Retinal pigment epithelial cell (primary cell): ENCODE data around the gene FRMPD1.
"Not testable (repeated sequence)": the region's sequence is repeated elsewhere in the genome, so short reads cannot be mapped to it uniquely, and the experiment has no call there.

Experiments used
- DNase-seq: peaks from one replicate; pipeline ENCODE4 v3.0.0-alpha.2; 2010; ENCODE audit warnings: low read depth
- H3K4me3 ChIP-seq: 2 replicates; pipeline ENCODE4 v1.5.1; 2011; ENCODE audit warnings: mild to moderate bottlenecking, low read length, control low read depth, moderate library complexity
- TF ChIP-seq, protein P1 (sequence below): conservative IDR thresholded peaks from 2 replicates; pipeline ENCODE4 v1.5.1; 2011; ENCODE audit warnings: low read depth, low read length, control low read depth, inconsistent platforms

The FRMPD1 gene

GRCh38 chr9:37650873-37651768 lies at the start of gene FRMPD1:
Gene FRMPD1, plus strand, starts transcription at chr9:37650954. Its CDS starts 41,688 bp downstream, at chr9:37692642.
- TF ChIP-seq, protein P1, sequence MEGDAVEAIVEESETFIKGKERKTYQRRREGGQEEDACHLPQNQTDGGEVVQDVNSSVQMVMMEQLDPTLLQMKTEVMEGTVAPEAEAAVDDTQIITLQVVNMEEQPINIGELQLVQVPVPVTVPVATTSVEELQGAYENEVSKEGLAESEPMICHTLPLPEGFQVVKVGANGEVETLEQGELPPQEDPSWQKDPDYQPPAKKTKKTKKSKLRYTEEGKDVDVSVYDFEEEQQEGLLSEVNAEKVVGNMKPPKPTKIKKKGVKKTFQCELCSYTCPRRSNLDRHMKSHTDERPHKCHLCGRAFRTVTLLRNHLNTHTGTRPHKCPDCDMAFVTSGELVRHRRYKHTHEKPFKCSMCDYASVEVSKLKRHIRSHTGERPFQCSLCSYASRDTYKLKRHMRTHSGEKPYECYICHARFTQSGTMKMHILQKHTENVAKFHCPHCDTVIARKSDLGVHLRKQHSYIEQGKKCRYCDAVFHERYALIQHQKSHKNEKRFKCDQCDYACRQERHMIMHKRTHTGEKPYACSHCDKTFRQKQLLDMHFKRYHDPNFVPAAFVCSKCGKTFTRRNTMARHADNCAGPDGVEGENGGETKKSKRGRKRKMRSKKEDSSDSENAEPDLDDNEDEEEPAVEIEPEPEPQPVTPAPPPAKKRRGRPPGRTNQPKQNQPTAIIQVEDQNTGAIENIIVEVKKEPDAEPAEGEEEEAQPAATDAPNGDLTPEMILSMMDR = no peak
- no peak for DNase-seq
- H3K4me3 ChIP-seq = peak within 1 kb of the TSS; percentile 52

DNA sequence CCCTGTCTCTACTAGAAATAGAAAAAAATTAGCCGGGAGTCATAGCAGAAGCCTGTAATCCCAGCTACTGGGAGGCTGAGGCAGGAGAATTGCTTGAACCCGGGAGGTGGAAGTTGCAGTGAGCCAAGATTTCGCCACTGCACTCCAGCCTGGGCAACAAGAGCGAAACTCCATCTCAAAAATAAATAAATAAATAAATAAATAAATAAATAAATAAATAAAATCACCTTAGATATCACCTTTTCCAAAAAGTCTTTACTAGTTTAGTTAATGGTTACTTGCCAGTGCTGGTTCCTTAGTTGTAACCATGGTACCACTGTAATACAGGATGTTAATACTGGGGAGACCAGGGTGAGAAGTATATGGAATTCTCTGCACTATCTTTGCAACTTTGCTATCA lies 48.7 kb upstream of the FRMPD1 start:
- H3K4me3 ChIP-seq, DNase-seq: not testable (repeated sequence)

- no peak overlapping the region for H3K4me3 ChIP-seq
- no peak for DNase-seq
- TF ChIP-seq, protein P1 = no peak
Observed at GRCh38 chr9:37602817-37603216, 47.9 kb upstream of the FRMPD1 start.

- DNase-seq = no peak
- TF ChIP-seq, protein P1 = no peak
- H3K4me3 ChIP-seq = no peak overlapping the region
Observed at GRCh38 chr9:37604296-37604695, 46.5 kb upstream of the FRMPD1 start.

DNA sequence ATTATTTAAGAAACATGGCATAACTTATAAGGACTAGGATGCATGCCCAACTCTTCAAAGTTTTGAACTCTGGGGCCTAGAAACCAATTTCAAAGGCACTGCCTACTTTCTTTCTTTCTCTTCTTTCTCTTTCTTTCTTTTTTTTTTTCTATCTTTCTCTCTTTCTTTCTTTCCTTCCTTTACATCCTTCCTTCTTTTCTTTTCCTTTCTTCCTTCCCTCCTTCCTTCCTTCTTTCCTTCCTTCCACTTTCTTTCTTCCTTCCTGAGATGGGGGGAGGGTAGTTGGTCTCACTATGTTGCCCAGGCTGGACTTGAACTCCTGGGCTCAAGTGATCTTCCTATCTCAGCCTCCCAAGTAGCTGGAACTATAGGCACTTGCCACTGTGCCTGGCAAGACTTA lies 42.5 kb upstream of the FRMPD1 start:
- H3K4me3 ChIP-seq = no peak overlapping the region
- TF ChIP-seq, protein P1 = no peak
- DNase-seq = no peak

- no peak for DNase-seq
- TF ChIP-seq, protein P1 = no peak
- no peak overlapping the region for H3K4me3 ChIP-seq
Observed at GRCh38 chr9:37609735-37610397, 40.9 kb upstream of the FRMPD1 start.

- H3K4me3 ChIP-seq = no peak overlapping the region
- DNase-seq = no peak
- TF ChIP-seq, protein P1 = no peak
Observed at GRCh38 chr9:37611014-37611413, 39.7 kb upstream of the FRMPD1 start.
